Skin of body (tissue), 2 donors: Measurements from ENCODE around the gene KRTAP10-7. TPM values are rescaled to one million over a fixed set of nuclear protein-coding genes. Genes with fewer than 3 reads are reported as not detected.
"Not testable (repeated sequence)": the region's sequence is repeated elsewhere in the genome, so short reads cannot be mapped to it uniquely, and the experiment has no call there.

ENCODE experiments used
- DNase-seq: peaks from one replicate; lab custom pipeline; 2025; lab: John Stamatoyannopoulos, UW
- total RNA-seq: library from RNA; depleted of rRNA; stranded (reverse); fragments of >200 nt; gene quantifications from one replicate; pipeline ENCODE4 v1.2.3, GENCODE V29; 2014

The KRTAP10-7 gene
- total RNA-seq, 1 donor from 2014 or later: 0.99 TPM

- DNase-seq: no peak
These were observed 28.3 kb upstream of the KRTAP10-7 start for GRCh38 chr21:44571844-44572782.

GRCh38 chr21:44572959-44573583, 27.3 kb upstream of the KRTAP10-7 start:
- DNase-seq: no peak

- not testable (repeated sequence) for DNase-seq
These were observed 26.6 kb upstream of the KRTAP10-7 start, which contains the start of gene KRTAP10-4 for GRCh38 chr21:44573630-44574456. KRTAP10-4 (plus strand) TSS chr21:44573729; CDS start chr21:44573759, 30 bp downstream.

GRCh38 chr21:44574457-44575306, 25.7 kb upstream of the KRTAP10-7 start:
- DNase-seq: no peak

- no peak for DNase-seq
These were observed 24.9 kb upstream of the KRTAP10-7 start for GRCh38 chr21:44575307-44576024.

- no peak for DNase-seq
These were observed 24.4 kb upstream of the KRTAP10-7 start for GRCh38 chr21:44576025-44576420.

GRCh38 chr21:44578371-44579055, 21.9 kb upstream of the KRTAP10-7 start:
- DNase-seq: no peak

- no peak for DNase-seq
These were observed 21.2 kb upstream of the KRTAP10-7 start for GRCh38 chr21:44579056-44579832.

GRCh38 chr21:44579833-44580144, 20.6 kb upstream of the KRTAP10-7 start:
- DNase-seq: no peak

- DNase-seq: not testable (repeated sequence)
These were observed 20.1 kb upstream of the KRTAP10-7 start, which contains the start of gene KRTAP10-5 for GRCh38 chr21:44580231-44580821. KRTAP10-5 (minus strand) TSS chr21:44580604; CDS start chr21:44580578, 26 bp downstream.

GRCh38 chr21:44581158-44581557, 19.2 kb upstream of the KRTAP10-7 start:
- DNase-seq: no peak

GRCh38 chr21:44582055-44582454, 18.3 kb upstream of the KRTAP10-7 start:
- DNase-seq: no peak

- no peak for DNase-seq
These were observed 17.2 kb upstream of the KRTAP10-7 start for GRCh38 chr21:44583089-44583799.

GRCh38 chr21:44583800-44584147, 16.6 kb upstream of the KRTAP10-7 start:
- DNase-seq: no peak

GRCh38 chr21:44585892-44586291, 14.5 kb upstream of the KRTAP10-7 start:
- DNase-seq: no peak

- no peak for DNase-seq
These were observed 11.3 kb upstream of the KRTAP10-7 start for GRCh38 chr21:44589094-44589493.

- no peak for DNase-seq
These were observed 10.7 kb upstream of the KRTAP10-7 start for GRCh38 chr21:44589586-44590305.
